ENCODE results near the gene PCP4.

The PCP4 gene

DNA sequence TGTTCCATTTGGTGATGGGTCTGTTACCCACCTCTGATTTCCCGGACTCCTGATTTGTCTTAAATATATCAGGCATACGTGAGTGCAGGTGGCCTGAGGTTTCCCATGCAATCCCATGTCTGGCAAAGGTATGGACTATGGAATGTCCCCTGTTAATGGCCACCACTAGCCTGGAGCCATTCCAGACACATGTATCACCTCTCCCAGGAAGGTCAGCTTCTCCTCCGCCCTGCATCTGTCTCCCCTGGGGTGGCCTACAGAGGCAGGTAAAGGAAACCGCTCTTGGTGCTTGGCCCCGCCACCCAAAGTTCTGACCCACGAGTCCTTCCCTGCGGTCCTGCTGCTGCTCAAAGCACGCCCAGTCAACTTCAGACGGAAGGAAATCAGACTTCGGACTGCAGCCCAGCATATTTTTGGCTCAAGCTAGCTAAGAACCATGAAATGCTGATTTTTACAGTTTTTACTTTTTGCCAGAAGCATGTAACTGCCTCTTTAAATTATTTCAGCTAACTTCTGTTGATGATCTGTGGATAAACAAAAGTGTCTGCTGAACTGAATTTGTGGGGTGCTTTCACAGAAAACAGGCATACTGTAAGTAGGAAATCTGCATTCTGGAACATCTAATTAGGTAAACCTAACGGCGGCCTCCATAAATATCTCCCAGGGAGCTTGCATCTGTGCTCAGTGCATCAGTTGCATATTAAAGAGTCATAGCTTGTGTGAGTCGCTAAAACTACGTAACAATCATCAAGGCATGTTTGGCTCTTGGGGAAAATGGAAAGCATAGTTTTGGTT is 105.9 kb downstream of the PCP4 start:
- no peak for DNase-seq (ENCODE audit: low read depth in 2 of 2)

- DNase-seq (ENCODE audit: low read depth in 2 of 2): no peak
Measured at GRCh38 chr21:39976800-39977199, 109.6 kb downstream of the PCP4 start.
